Non-pigmented ciliary epithelial cell (primary cell): ENCODE measurements around the gene ISYNA1.
"Not testable (repeated sequence)": the region's sequence is repeated elsewhere in the genome, so short reads cannot be mapped to it uniquely, and the experiment has no call there.

ENCODE experiments used
- DNase-seq: peaks from one replicate; pipeline ENCODE4 v3.0.0-alpha.2; 2010; ENCODE audit warnings: low read depth

ISYNA1 gene

GRCh38 chr19:18419195-18419698 lies 18.7 kb downstream of the ISYNA1 start, which contains the start of gene SSBP4:
SSBP4 (plus strand) TSS chr19:18419398; CDS start chr19:18419649, 251 bp downstream.
- no peak for DNase-seq

- no peak for DNase-seq
Observed at GRCh38 chr19:18418483-18419194, 19.3 kb downstream of the ISYNA1 start.

- DNase-seq, result no peak
Observed at GRCh38 chr19:18418029-18418482, 19.9 kb downstream of the ISYNA1 start.

GRCh38 chr19:18417250-18418028 lies 20.5 kb downstream of the ISYNA1 start:
- DNase-seq, result no peak

- DNase-seq, result no peak
Observed at GRCh38 chr19:18416778-18417249, 21.1 kb downstream of the ISYNA1 start.

- no peak for DNase-seq
Observed at GRCh38 chr19:18415178-18415867, 22.6 kb downstream of the ISYNA1 start.

- no peak for DNase-seq
Observed at GRCh38 chr19:18414504-18415177, 23.3 kb downstream of the ISYNA1 start.

- no peak for DNase-seq
Observed at GRCh38 chr19:18412610-18413239, 25.2 kb downstream of the ISYNA1 start.

GRCh38 chr19:18408053-18408476 lies 29.9 kb downstream of the ISYNA1 start:
- DNase-seq, result no peak

- no peak for DNase-seq
Observed at GRCh38 chr19:18406749-18407148, 31.2 kb downstream of the ISYNA1 start.

- not testable (repeated sequence) for DNase-seq
Observed at GRCh38 chr19:18405754-18406153, 32.2 kb downstream of the ISYNA1 start.

- not testable (repeated sequence) for DNase-seq
Observed at GRCh38 chr19:18402455-18403248, 35.3 kb downstream of the ISYNA1 start.

- DNase-seq, result no peak
Observed at GRCh38 chr19:18401580-18402112, 36.3 kb downstream of the ISYNA1 start.

GRCh38 chr19:18399008-18399407 lies 38.9 kb downstream of the ISYNA1 start:
- DNase-seq, result no peak

- DNase-seq, result no peak
Observed at GRCh38 chr19:18397242-18398202, 40.4 kb downstream of the ISYNA1 start, which contains the start of gene LRRC25. LRRC25 (minus strand) TSS chr19:18397622; CDS start chr19:18396963, 659 bp downstream.

- DNase-seq, result no peak
Observed at GRCh38 chr19:18396471-18397241, 41.3 kb downstream of the ISYNA1 start.

GRCh38 chr19:18393836-18394235 lies 44.1 kb downstream of the ISYNA1 start:
- DNase-seq, result no peak

- DNase-seq, result no peak
Observed at GRCh38 chr19:18392926-18393325, 45.0 kb downstream of the ISYNA1 start.
